GM12891 (cell line): Measurements from ENCODE around the gene ACAP1.

Source experiments
- POLR2A ChIP-seq: IDR thresholded peaks from 2 replicates; pipeline ENCODE4 v1.6.1; 2011; ENCODE audit warnings: low read depth, low read length, control low read depth
- POLR2AphosphoS5 ChIP-seq: IDR thresholded peaks from 2 replicates; pipeline ENCODE4 v1.6.1; 2011; ENCODE audit warnings: low read depth, low read length, control low read depth
- POU2F2 ChIP-seq: IDR thresholded peaks from 2 replicates; pipeline ENCODE4 v1.6.1; 2011; ENCODE audit warnings: low read depth, mild to moderate bottlenecking, control low read depth, low read length, moderate library complexity
- SPI1 ChIP-seq: IDR thresholded peaks from 2 replicates; pipeline ENCODE4 v1.6.1; 2011; ENCODE audit warnings: low read depth, low read length, control low read depth
- TAF1 ChIP-seq: IDR thresholded peaks from 2 replicates; pipeline ENCODE4 v1.6.1; 2011; ENCODE audit warnings: low read depth, low read length, control low read depth

DNA sequence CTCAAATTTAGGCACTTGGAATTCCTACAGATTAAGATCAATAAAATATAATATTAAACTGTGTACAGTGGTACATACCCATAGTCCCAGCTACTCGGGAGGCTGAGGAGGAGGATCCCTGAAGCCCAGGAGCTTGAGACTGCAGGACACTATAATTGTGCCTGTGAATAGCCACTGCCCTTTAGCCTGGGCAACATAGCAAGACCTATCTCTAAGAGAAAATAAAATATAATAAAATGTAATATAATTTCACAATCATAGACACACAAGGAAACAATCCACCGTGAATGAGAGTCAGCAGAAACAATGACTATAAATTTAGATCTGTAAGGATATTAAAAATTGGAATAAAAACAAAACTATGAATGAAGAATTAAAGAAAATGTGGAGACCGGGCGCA, 34.5 kb downstream of the ACAP1 start:
- TF ChIP-seq POLR2A (no peak), POU2F2 (no peak), POLR2AphosphoS5 (no peak), SPI1 (no peak), TAF1 (no peak)
